Stimulated activated CD4-positive, alpha-beta T cell treated with anti-CD3 and anti-CD28 coated beads, Interleukin-12 subunit alpha, Interleukin-12 subunit beta, amount 100 ng/mL, for 24 hours (primary cell): Measurements from ENCODE around the gene RAVER1.
"Not testable (repeated sequence)": the region's sequence is repeated elsewhere in the genome, so short reads cannot be mapped to it uniquely, and the experiment has no call there.

Experiments
- DNase-seq, 2 experiments: peaks; one replicate each; pipeline ENCODE4 v3.0.0-alpha.2; 2020; ENCODE audit warnings: low read depth in 2 of 2

Gene RAVER1

GRCh38 chr19:10290357-10290875 is 42.9 kb downstream of the RAVER1 start:
- no peak for DNase-seq

GRCh38 chr19:10289836-10290356 is 43.4 kb downstream of the RAVER1 start, which contains the start of gene ICAM5:
Gene ICAM5 (plus strand): TSS chr19:10289952. CDS start chr19:10290044, 92 bp downstream.
- DNase-seq, result no peak

GRCh38 chr19:10289167-10289835 is 44.0 kb downstream of the RAVER1 start:
- DNase-seq, result peak in 1 of 2 experiments; percentile 36

GRCh38 chr19:10288662-10289166 is 44.6 kb downstream of the RAVER1 start:
- no peak for DNase-seq

- no peak for DNase-seq
Observed at GRCh38 chr19:10286803-10287737, 46.3 kb downstream of the RAVER1 start, which contains the start of gene ICAM4. Gene ICAM4 (plus strand): TSS chr19:10286955. CDS start chr19:10287013, 58 bp downstream.

GRCh38 chr19:10285393-10285792 is 47.9 kb downstream of the RAVER1 start:
- DNase-seq, result no peak

- no peak for DNase-seq
Observed at GRCh38 chr19:10284960-10285278, 48.4 kb downstream of the RAVER1 start.

GRCh38 chr19:10284065-10284959 is 49.0 kb downstream of the RAVER1 start:
- DNase-seq, result no peak

GRCh38 chr19:10283301-10284064 is 49.8 kb downstream of the RAVER1 start:
- no peak for DNase-seq

- DNase-seq, result not testable (repeated sequence)
Observed at GRCh38 chr19:10282043-10282442, 51.3 kb downstream of the RAVER1 start.

GRCh38 chr19:10279737-10280442 is 53.4 kb downstream of the RAVER1 start:
- DNase-seq, result no peak

GRCh38 chr19:10278935-10279334 is 54.4 kb downstream of the RAVER1 start:
- DNase-seq, result no peak

- no peak for DNase-seq
Observed at GRCh38 chr19:10277795-10278589, 55.3 kb downstream of the RAVER1 start.

GRCh38 chr19:10274589-10274988 is 58.7 kb downstream of the RAVER1 start:
- no peak for DNase-seq

- no peak for DNase-seq
Observed at GRCh38 chr19:10271543-10272086, 61.7 kb downstream of the RAVER1 start.

GRCh38 chr19:10270616-10271394 is 62.5 kb downstream of the RAVER1 start, which contains the start of gene ICAM1:
Gene ICAM1 (plus strand): TSS chr19:10271120. CDS start chr19:10271160, 40 bp downstream.
- DNase-seq, result peak in 1 of 2 experiments; percentile 70

- DNase-seq, result peak in 1 of 2 experiments; percentile 77
Observed at GRCh38 chr19:10270180-10270615, 63.1 kb downstream of the RAVER1 start.
